ENCODE data around the gene GALNT14.

Gene GALNT14

GRCh38 chr2:31008561-31009114 is 129.6 kb downstream of the GALNT14 start:
- H3K36me3 ChIP-seq (ENCODE audit: insufficient read depth), result no peaks in the 10 kb centered on the region
- no peak overlapping the region for H3K4me2 ChIP-seq
- H3K27ac ChIP-seq, result no peak overlapping the region
- no peaks in the 10 kb centered on the region for H3K4me1 ChIP-seq (ENCODE audit: low read depth, poor library complexity, severe bottlenecking)
- no peak overlapping the region for H2AFZ ChIP-seq (ENCODE audit: low read depth)
- no peaks in the 10 kb centered on the region for H4K20me1 ChIP-seq (ENCODE audit: insufficient read depth)
- H3K79me2 ChIP-seq (ENCODE audit: insufficient read depth, low read depth), result no peaks in the 10 kb centered on the region; the same call in 1 of the 2 replicates
- no peak for TF ChIP-seq CTCF (conservative IDR thresholded peaks at IDR 0.05; ENCODE audit: low read depth, low read length)
- no peaks in the 10 kb centered on the region for H3K27me3 ChIP-seq (ENCODE audit: insufficient read depth, low read depth)
- H3K9ac ChIP-seq, result no peak overlapping the region
- H3K4me3 ChIP-seq (IDR thresholded peaks at IDR 0.05; ENCODE audit: insufficient read depth, low read depth, low read length), result no peak overlapping the region

- no peak overlapping the region for H2AFZ ChIP-seq (ENCODE audit: low read depth)
- H3K27me3 ChIP-seq (ENCODE audit: insufficient read depth, low read depth), result no peaks in the 10 kb centered on the region
- no peak overlapping the region for H3K4me3 ChIP-seq (IDR thresholded peaks at IDR 0.05; ENCODE audit: insufficient read depth, low read depth, low read length)
- no peak overlapping the region for H3K4me2 ChIP-seq
- H4K20me1 ChIP-seq (ENCODE audit: insufficient read depth), result no peaks in the 10 kb centered on the region
- H3K36me3 ChIP-seq (ENCODE audit: insufficient read depth), result no peaks in the 10 kb centered on the region
- no peaks in the 10 kb centered on the region for H3K4me1 ChIP-seq (ENCODE audit: low read depth, poor library complexity, severe bottlenecking)
- no peak for TF ChIP-seq CTCF (conservative IDR thresholded peaks at IDR 0.05; ENCODE audit: low read depth, low read length)
- H3K9ac ChIP-seq, result no peak overlapping the region
- H3K79me2 ChIP-seq (ENCODE audit: insufficient read depth, low read depth), result no peaks in the 10 kb centered on the region; the same call in 1 of the 2 replicates
- H3K27ac ChIP-seq, result no peak overlapping the region
These were observed 134.0 kb downstream of the GALNT14 start for GRCh38 chr2:31004257-31004656.

GRCh38 chr2:31003749-31004148 is 134.5 kb downstream of the GALNT14 start:
- TF ChIP-seq CTCF (conservative IDR thresholded peaks at IDR 0.05; ENCODE audit: low read depth, low read length), result no peak
- no peaks in the 10 kb centered on the region for H4K20me1 ChIP-seq (ENCODE audit: insufficient read depth)
- no peaks in the 10 kb centered on the region for H3K4me1 ChIP-seq (ENCODE audit: low read depth, poor library complexity, severe bottlenecking)
- H3K4me3 ChIP-seq (IDR thresholded peaks at IDR 0.05; ENCODE audit: insufficient read depth, low read depth, low read length), result no peak overlapping the region
- no peak overlapping the region for H3K4me2 ChIP-seq
- H3K79me2 ChIP-seq (ENCODE audit: insufficient read depth, low read depth), result no peaks in the 10 kb centered on the region; the same call in 1 of the 2 replicates
- no peaks in the 10 kb centered on the region for H3K27me3 ChIP-seq (ENCODE audit: insufficient read depth, low read depth)
- no peak overlapping the region for H3K9ac ChIP-seq
- H2AFZ ChIP-seq (ENCODE audit: low read depth), result no peak overlapping the region
- H3K36me3 ChIP-seq (ENCODE audit: insufficient read depth), result no peaks in the 10 kb centered on the region
- no peak overlapping the region for H3K27ac ChIP-seq

GRCh38 chr2:31002537-31003150 is 135.6 kb downstream of the GALNT14 start:
- Histone ChIP-seq H4K20me1 (ENCODE audit: insufficient read depth) (no peaks in the 10 kb centered on the region), H3K27me3 (ENCODE audit: insufficient read depth, low read depth) (no peaks in the 10 kb centered on the region), H3K4me1 (ENCODE audit: low read depth, poor library complexity, severe bottlenecking) (no peaks in the 10 kb centered on the region), H3K79me2 (ENCODE audit: insufficient read depth, low read depth) (no peaks in the 10 kb centered on the region; the same call in 1 of the 2 replicates), H3K4me2 (no peak overlapping the region), H3K27ac (no peak overlapping the region), H2AFZ (ENCODE audit: low read depth) (no peak overlapping the region), H3K4me3 (IDR thresholded peaks at IDR 0.05; ENCODE audit: insufficient read depth, low read depth, low read length) (no peak overlapping the region), H3K36me3 (ENCODE audit: insufficient read depth) (no peaks in the 10 kb centered on the region), H3K9ac (no peak overlapping the region)
- TF ChIP-seq CTCF (conservative IDR thresholded peaks at IDR 0.05; ENCODE audit: low read depth, low read length), result no peak

Measured in KMS-11 (cell line).